ENCODE measurements around the gene KRTAP5-1.

The KRTAP5-1 gene

GRCh38 chr11:1624621-1625020, 39.5 kb upstream of the KRTAP5-1 start:
- Histone ChIP-seq H2BK15ac (ENCODE audit: low read length) (no peak overlapping the region), H3K18ac (ENCODE audit: low read length) (no peak overlapping the region), H3K14ac (ENCODE audit: low read length) (no peak overlapping the region), H3K4ac (ENCODE audit: low read length) (no peak overlapping the region), H4K91ac (ENCODE audit: low read depth, low read length, poor library complexity) (no peak overlapping the region), H3K9me3 (replicated peaks in 1 of 2; ENCODE audit: control insufficient read depth in 2 of 2, insufficient read depth in 1 of 2, low read depth in 1 of 2, low read length in 2 of 2) (no peaks in the 10 kb centered on the region), H3K27ac (replicated peaks; ENCODE audit: low read length) (no peak overlapping the region), H4K8ac (ENCODE audit: low read depth, low read length) (no peak overlapping the region), H2AFZ (ENCODE audit: low read length) (no peak overlapping the region), H2BK120ac (ENCODE audit: low read depth, low read length) (no peak overlapping the region), H2AK5ac (ENCODE audit: low read depth, low read length) (no peak overlapping the region), H2BK12ac (ENCODE audit: low read length) (no peak overlapping the region), H2BK5ac (ENCODE audit: low read length) (no peak overlapping the region), H3K4me1 (ENCODE audit: control insufficient read depth in 2 of 2, insufficient read depth in 1 of 2, low read depth in 1 of 2, low read length in 2 of 2) (peaks cover 0 to 2% of the 10 kb centered on the region in 2 donors), H3K23ac (ENCODE audit: low read depth, low read length, poor library complexity) (no peak overlapping the region), H3K4me3 (ENCODE audit: low read length in 2 of 2) (no peak overlapping the region), H3K9ac (ENCODE audit: low read depth, low read length, poor library complexity) (no peak overlapping the region), H3K36me3 (replicated peaks in 1 of 2; ENCODE audit: control insufficient read depth in 2 of 2, insufficient read depth in 2 of 2, low read length in 2 of 2) (no peaks in the 10 kb centered on the region), H3K79me1 (ENCODE audit: low read depth, low read length) (no peaks in the 10 kb centered on the region), H3K4me2 (ENCODE audit: insufficient read depth, low read length, poor library complexity, severe bottlenecking) (no peak overlapping the region), H3K27me3 (ENCODE audit: control insufficient read depth in 3 of 3, insufficient read depth in 3 of 3, low read depth in 1 of 3, low read length in 3 of 3) (peaks cover 0 to 28% (median 0%) of the 10 kb centered on the region in 3 experiments)
- DNase-seq (ENCODE audit: low spot score), result no peak
- WGBS, 2 donors (ENCODE audit: extremely low coverage in 2 of 2, insufficient read length in 2 of 2, insufficient replicate concordance in 1 of 2), result no CpG with 5 or more reads among the region's 16 CpGs

- H3K4me1 ChIP-seq (ENCODE audit: control insufficient read depth in 2 of 2, insufficient read depth in 1 of 2, low read depth in 1 of 2, low read length in 2 of 2), result peaks cover 0 to 2% of the 10 kb centered on the region in 2 donors
- H4K8ac ChIP-seq (ENCODE audit: low read depth, low read length), result peak overlapping the region; percentile 65
- peak overlapping the region; percentile 97 for H3K14ac ChIP-seq (ENCODE audit: low read length)
- H3K4me3 ChIP-seq (ENCODE audit: low read length in 2 of 2), result peak overlapping the region in 1 of 2 donors; percentile 46
- no peak for DNase-seq (ENCODE audit: low spot score)
- H4K91ac ChIP-seq (ENCODE audit: low read depth, low read length, poor library complexity), result peak overlapping the region; percentile 72
- H3K79me1 ChIP-seq (ENCODE audit: low read depth, low read length), result no peaks in the 10 kb centered on the region
- H3K23ac ChIP-seq (ENCODE audit: low read depth, low read length, poor library complexity), result no peak overlapping the region
- no peaks in the 10 kb centered on the region for H3K9me3 ChIP-seq (replicated peaks in 1 of 2; ENCODE audit: control insufficient read depth in 2 of 2, insufficient read depth in 1 of 2, low read depth in 1 of 2, low read length in 2 of 2)
- H3K4ac ChIP-seq (ENCODE audit: low read length), result no peak overlapping the region
- H2AK5ac ChIP-seq (ENCODE audit: low read depth, low read length), result peak overlapping the region; percentile 37
- no peak overlapping the region for H2AFZ ChIP-seq (ENCODE audit: low read length)
- H2BK15ac ChIP-seq (ENCODE audit: low read length), result peak overlapping the region; percentile 75
- no peak overlapping the region for H3K18ac ChIP-seq (ENCODE audit: low read length)
- peak overlapping the region; percentile 41 for H2BK12ac ChIP-seq (ENCODE audit: low read length)
- H2BK120ac ChIP-seq (ENCODE audit: low read depth, low read length), result no peak overlapping the region
- no CpG with 5 or more reads among the region's 9 CpGs for WGBS, 2 donors (ENCODE audit: extremely low coverage in 2 of 2, insufficient read length in 2 of 2, insufficient replicate concordance in 1 of 2)
- H3K4me2 ChIP-seq (ENCODE audit: insufficient read depth, low read length, poor library complexity, severe bottlenecking), result no peak overlapping the region
- no peak overlapping the region for H3K9ac ChIP-seq (ENCODE audit: low read depth, low read length, poor library complexity)
- H2BK5ac ChIP-seq (ENCODE audit: low read length), result no peak overlapping the region
- H3K36me3 ChIP-seq (replicated peaks in 1 of 2; ENCODE audit: control insufficient read depth in 2 of 2, insufficient read depth in 2 of 2, low read length in 2 of 2), result no peaks in the 10 kb centered on the region
- H3K27ac ChIP-seq (replicated peaks; ENCODE audit: low read length), result no peak overlapping the region
- peaks cover 0 to 28% (median 0%) of the 10 kb centered on the region in 3 experiments for H3K27me3 ChIP-seq (ENCODE audit: control insufficient read depth in 3 of 3, insufficient read depth in 3 of 3, low read depth in 1 of 3, low read length in 3 of 3)
Observed at GRCh38 chr11:1623716-1624115, 38.6 kb upstream of the KRTAP5-1 start.

- Histone ChIP-seq H3K79me1 (ENCODE audit: low read depth, low read length) (no peaks in the 10 kb centered on the region), H3K18ac (ENCODE audit: low read length) (no peak within 1 kb of the TSS), H3K14ac (ENCODE audit: low read length) (no peak within 1 kb of the TSS), H3K23ac (ENCODE audit: low read depth, low read length, poor library complexity) (peak within 1 kb of the TSS; percentile 55), H3K36me3 (replicated peaks in 1 of 2; ENCODE audit: control insufficient read depth in 2 of 2, insufficient read depth in 2 of 2, low read length in 2 of 2) (no peaks in the 10 kb centered on the region), H3K4ac (ENCODE audit: low read length) (no peak within 1 kb of the TSS), H3K4me3 (ENCODE audit: low read length in 2 of 2) (no peak within 1 kb of the TSS), H2AFZ (ENCODE audit: low read length) (no peak within 1 kb of the TSS), H4K91ac (ENCODE audit: low read depth, low read length, poor library complexity) (no peak within 1 kb of the TSS), H3K4me1 (ENCODE audit: control insufficient read depth in 2 of 2, insufficient read depth in 1 of 2, low read depth in 1 of 2, low read length in 2 of 2) (peaks cover 0 to 2% of the 10 kb centered on the region in 2 donors), H3K27ac (replicated peaks; ENCODE audit: low read length) (no peak within 1 kb of the TSS), H2BK15ac (ENCODE audit: low read length) (no peak within 1 kb of the TSS), H3K9me3 (replicated peaks in 1 of 2; ENCODE audit: control insufficient read depth in 2 of 2, insufficient read depth in 1 of 2, low read depth in 1 of 2, low read length in 2 of 2) (no peaks in the 10 kb centered on the region), H2BK120ac (ENCODE audit: low read depth, low read length) (no peak within 1 kb of the TSS), H4K8ac (ENCODE audit: low read depth, low read length) (no peak within 1 kb of the TSS), H3K9ac (ENCODE audit: low read depth, low read length, poor library complexity) (no peak within 1 kb of the TSS), H2AK5ac (ENCODE audit: low read depth, low read length) (no peak within 1 kb of the TSS), H2BK12ac (ENCODE audit: low read length) (no peak within 1 kb of the TSS), H3K4me2 (ENCODE audit: insufficient read depth, low read length, poor library complexity, severe bottlenecking) (no peak within 1 kb of the TSS), H2BK5ac (ENCODE audit: low read length) (no peak within 1 kb of the TSS), H3K27me3 (ENCODE audit: control insufficient read depth in 3 of 3, insufficient read depth in 3 of 3, low read depth in 1 of 3, low read length in 3 of 3) (peaks cover 0 to 26% (median 0%) of the 10 kb centered on the region in 3 experiments)
- no CpG with 5 or more reads among the region's 1 CpG for WGBS, 2 donors (ENCODE audit: extremely low coverage in 2 of 2, insufficient read length in 2 of 2, insufficient replicate concordance in 1 of 2)
- DNase-seq (ENCODE audit: low spot score), result no peak
Observed at GRCh38 chr11:1622086-1622485, 37.0 kb upstream of the KRTAP5-1 start, which contains the start of gene KRTAP5-4. Gene KRTAP5-4, minus strand, starts transcription at chr11:1622138. Its CDS starts 45 bp downstream, at chr11:1622093.

GRCh38 chr11:1619449-1619848, 34.4 kb upstream of the KRTAP5-1 start:
- H3K27me3 ChIP-seq (ENCODE audit: control insufficient read depth in 3 of 3, insufficient read depth in 3 of 3, low read depth in 1 of 3, low read length in 3 of 3), result peaks cover 0 to 9% (median 2%) of the 10 kb centered on the region in 3 experiments
- no peak overlapping the region for H2AFZ ChIP-seq (ENCODE audit: low read length)
- no peak overlapping the region for H2BK12ac ChIP-seq (ENCODE audit: low read length)
- WGBS, 2 donors (ENCODE audit: extremely low coverage in 2 of 2, insufficient read length in 2 of 2, insufficient replicate concordance in 1 of 2), result no CpG with 5 or more reads among the region's 10 CpGs
- no peak overlapping the region for H4K91ac ChIP-seq (ENCODE audit: low read depth, low read length, poor library complexity)
- H3K23ac ChIP-seq (ENCODE audit: low read depth, low read length, poor library complexity), result no peak overlapping the region
- DNase-seq (ENCODE audit: low spot score), result no peak
- no peak overlapping the region for H3K27ac ChIP-seq (replicated peaks; ENCODE audit: low read length)
- H3K4me1 ChIP-seq (ENCODE audit: control insufficient read depth in 2 of 2, insufficient read depth in 1 of 2, low read depth in 1 of 2, low read length in 2 of 2), result no peaks in the 10 kb centered on the region
- H3K4me2 ChIP-seq (ENCODE audit: insufficient read depth, low read length, poor library complexity, severe bottlenecking), result no peak overlapping the region
- H3K9me3 ChIP-seq (replicated peaks in 1 of 2; ENCODE audit: control insufficient read depth in 2 of 2, insufficient read depth in 1 of 2, low read depth in 1 of 2, low read length in 2 of 2), result no peaks in the 10 kb centered on the region
- no peak overlapping the region for H2BK120ac ChIP-seq (ENCODE audit: low read depth, low read length)
- no peaks in the 10 kb centered on the region for H3K36me3 ChIP-seq (replicated peaks in 1 of 2; ENCODE audit: control insufficient read depth in 2 of 2, insufficient read depth in 2 of 2, low read length in 2 of 2)
- H3K4me3 ChIP-seq (ENCODE audit: low read length in 2 of 2), result no peak overlapping the region
- no peak overlapping the region for H3K18ac ChIP-seq (ENCODE audit: low read length)
- H3K9ac ChIP-seq (ENCODE audit: low read depth, low read length, poor library complexity), result no peak overlapping the region
- H4K8ac ChIP-seq (ENCODE audit: low read depth, low read length), result no peak overlapping the region
- no peak overlapping the region for H3K14ac ChIP-seq (ENCODE audit: low read length)
- H3K79me1 ChIP-seq (ENCODE audit: low read depth, low read length), result no peaks in the 10 kb centered on the region
- H2BK15ac ChIP-seq (ENCODE audit: low read length), result no peak overlapping the region
- no peak overlapping the region for H3K4ac ChIP-seq (ENCODE audit: low read length)
- no peak overlapping the region for H2BK5ac ChIP-seq (ENCODE audit: low read length)
- no peak overlapping the region for H2AK5ac ChIP-seq (ENCODE audit: low read depth, low read length)

Data from neuronal stem cell (in vitro differentiated cells).